Psoas muscle (tissue), 8 donors: ENCODE data around the gene GRIN2C. TPM values are rescaled to one million over a fixed set of nuclear protein-coding genes. Genes with fewer than 3 reads are reported as not detected.
A peak's percentile ranks its signal among the peaks of the same experiment; 100 is the strongest.

Source experiments
- ATAC-seq, 4 donors: fragments of 200-7000 bp; cut with Tn5 transposase; one replicate each; pipeline ENCODE4 v1.9.1; 2020; ENCODE audit warnings: moderate library complexity in 3 of 4, mild to moderate bottlenecking in 2 of 4
- DNase-seq, 2 donors: peaks; one replicate each; pipeline ENCODE4 v3.0.0-alpha.2; 2020
- H3K27ac ChIP-seq: fragments of 200-600 bp; one replicate; pipeline ENCODE4 v1.8.0; 2022
- H3K27me3 ChIP-seq, 3 donors: fragments of 200-600 bp in 1 of 3; one replicate each; pipeline versions ENCODE4 v1.6.1 to v1.8.0; 2013 to 2022; ENCODE audit warnings: low read length in 2 of 3, mild to moderate bottlenecking in 2 of 3, moderate library complexity in 1 of 3; ENCODE audit not compliant: insufficient read depth in 3 of 3
- H3K36me3 ChIP-seq, 2 donors: fragments of 200-600 bp in 1 of 2; one replicate each; pipeline versions ENCODE4 v1.6.1 to v1.8.0; 2013 to 2022; ENCODE audit warnings: low read depth in 1 of 2, mild to moderate bottlenecking in 1 of 2, moderate library complexity in 1 of 2; ENCODE audit not compliant: insufficient read depth in 1 of 2
- H3K4me1 ChIP-seq: fragments of 200-600 bp; one replicate; pipeline ENCODE4 v1.8.0; 2022
- H3K4me3 ChIP-seq: fragments of 200-600 bp; one replicate; pipeline ENCODE4 v1.8.0; 2022; ENCODE audit warnings: mild to moderate bottlenecking
- H3K9me3 ChIP-seq: fragments of 200-600 bp; one replicate; pipeline ENCODE4 v1.8.0; 2022
- CTCF ChIP-seq: fragments of 200-600 bp; IDR thresholded peaks from one replicate; pipeline ENCODE4 v1.8.0; 2022; ENCODE audit warnings: antibody characterized with exemption
- WGBS, 3 donors: extraction: QIAGEN DNeasy Blood & Tissue Kit; methylation state at CpG; one replicate each; pipeline versions ENCODE4 v1.1.6 to v1.1.7; 2013; 5-methylcytosine and 5-hydroxymethylcytosine counted together
- intact Hi-C, 2 donors: fragments of 100-400 bp; cut with DNase I; formaldehyde crosslinking; loops; one replicate each; pipeline versions ENCODE4 v1.11.0 to v1.14.2; 2022
- polyA plus RNA-seq, 3 donors: library from polyadenylated mRNA; stranded (reverse); fragments of 200-250 nt; gene quantifications; one replicate each; pipeline ENCODE4 v1.2.3, GENCODE V29; 2013
- total RNA-seq, 4 donors: library from RNA; stranded (reverse); fragmentation: NEBNext Ultra II Directional in 2 of 4; extraction: Animal tissue kit (Norgen Biotek cat#: 25700) in 2 of 4; gene quantifications; one replicate each; pipeline versions ENCODE4 v1.2.1 to v1.2.4, GENCODE V29; 2021 to 2023
- donor health status: healthy with polysubstance abuse.
- donor health status: DM: no; HTN: no; CAD: no; lungs with moderate emphysema.
- donor health status: Bipolar disorder and iron deficiency.
- donor health status: healthy.
- donor health status: DM: yes; HTN: yes; CAD: no.
- donor health status: DM: no; HTN: no; CAD: no.
- donor health status: DM: no; HTN: no; CAD: no.
- donor health status: DM: yes; HTN: yes; CAD: no.

The GRIN2C gene
- total and polyA plus RNA-seq, 7 donors = 0.06 to 0.74 (median 0.32) TPM

DNA sequence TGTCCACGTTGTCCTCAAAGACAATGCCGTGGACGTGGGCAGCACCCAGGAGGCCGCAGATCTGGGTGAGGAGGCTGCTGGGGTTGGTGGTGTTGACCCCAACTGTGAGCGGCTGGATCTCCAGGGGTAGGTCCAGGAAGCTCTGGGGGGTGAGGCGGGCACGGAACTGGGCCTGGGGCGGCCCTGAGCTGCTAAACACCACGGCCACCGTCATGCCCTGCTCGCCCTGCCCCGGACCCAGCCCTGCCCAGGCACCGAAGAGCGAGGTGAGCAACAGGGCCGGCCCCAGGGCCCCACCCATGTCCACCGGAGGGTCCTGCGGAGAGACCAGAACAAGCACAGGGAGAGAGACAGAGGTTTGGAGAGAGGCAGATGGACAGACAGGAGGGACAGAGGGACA lies 4.9 kb downstream of the GRIN2C start:
- no peak for TF ChIP-seq CTCF
- WGBS, 3 donors = 88 to 90% (median 89%) methylated on average over 15 to 17 of the region's 17 CpGs
- DNase-seq (no peak), ATAC-seq (no peak)
- H3K4me1 ChIP-seq = no peaks in the 10 kb centered on the region
- H3K36me3 ChIP-seq = no peaks in the 10 kb centered on the region
- no peak overlapping the region for H3K4me3 ChIP-seq
- intact Hi-C loops = no loop called here
- peaks cover 3 to 81% (median 17%) of the 10 kb centered on the region in 3 donors for H3K27me3 ChIP-seq
- no peaks in the 10 kb centered on the region for H3K9me3 ChIP-seq
- H3K27ac ChIP-seq = no peak overlapping the region

DNA sequence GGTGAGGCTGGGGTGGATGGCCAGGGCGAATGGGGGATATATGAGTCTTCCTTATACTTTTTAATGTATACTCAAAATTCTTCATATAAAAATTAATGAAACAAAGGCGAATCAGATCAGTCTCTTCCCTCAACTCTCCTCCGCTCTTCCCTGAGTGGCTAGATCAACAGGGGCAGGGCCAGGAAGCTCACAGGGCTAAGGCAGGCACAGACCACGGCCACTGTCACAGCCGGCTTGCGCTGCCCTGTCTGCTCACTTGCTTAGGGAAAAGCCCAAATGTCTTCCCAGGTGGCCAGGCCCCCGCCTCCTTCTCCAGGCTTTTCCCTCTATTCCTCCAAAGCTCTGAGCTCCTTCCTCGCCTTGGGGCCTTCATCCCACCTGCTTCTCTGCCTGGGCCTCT lies 6.0 kb downstream of the GRIN2C start:
- peaks cover 0 to 71% (median 12%) of the 10 kb centered on the region in 3 donors for H3K27me3 ChIP-seq
- H3K9me3 ChIP-seq = no peaks in the 10 kb centered on the region
- no peak for ATAC-seq
- TF ChIP-seq CTCF = no peak
- no peak overlapping the region for H3K4me3 ChIP-seq
- 82 to 91% (median 89%) methylated on average over 8 of the region's 8 CpGs for WGBS, 3 donors
- H3K36me3 ChIP-seq = no peaks in the 10 kb centered on the region
- no peaks in the 10 kb centered on the region for H3K4me1 ChIP-seq
- intact Hi-C loops = no loop called here
- no peak for DNase-seq
- no peak overlapping the region for H3K27ac ChIP-seq

DNA sequence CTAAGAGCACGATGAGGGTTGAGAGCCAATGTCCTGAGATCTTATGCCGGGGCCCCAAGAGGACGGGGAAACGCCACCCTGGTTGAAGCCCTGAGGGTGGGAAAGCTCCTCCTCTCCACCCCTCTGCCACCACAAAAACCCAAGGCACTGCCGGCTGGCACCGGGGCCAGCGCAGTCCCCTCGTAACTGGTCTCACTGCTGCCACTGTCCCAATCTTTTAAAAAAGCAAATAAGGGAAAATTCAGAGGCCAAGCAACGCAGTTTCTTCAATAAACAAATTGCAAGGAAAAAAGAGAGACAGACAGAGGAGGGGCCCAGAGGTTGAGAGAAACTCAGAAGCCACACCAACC lies 6.7 kb downstream of the GRIN2C start:
- Histone ChIP-seq H3K27me3 (peaks cover 0 to 67% (median 10%) of the 10 kb centered on the region in 3 donors), H3K9me3 (no peaks in the 10 kb centered on the region), H3K4me3 (no peak overlapping the region), H3K4me1 (no peaks in the 10 kb centered on the region), H3K36me3 (no peaks in the 10 kb centered on the region), H3K27ac (no peak overlapping the region)
- DNase-seq (no peak), ATAC-seq (no peak)
- no peak for TF ChIP-seq CTCF
- intact Hi-C loops = no loop called here
- 37 to 39% (median 38%) methylated on average over 9 of the region's 9 CpGs for WGBS, 3 donors

DNA sequence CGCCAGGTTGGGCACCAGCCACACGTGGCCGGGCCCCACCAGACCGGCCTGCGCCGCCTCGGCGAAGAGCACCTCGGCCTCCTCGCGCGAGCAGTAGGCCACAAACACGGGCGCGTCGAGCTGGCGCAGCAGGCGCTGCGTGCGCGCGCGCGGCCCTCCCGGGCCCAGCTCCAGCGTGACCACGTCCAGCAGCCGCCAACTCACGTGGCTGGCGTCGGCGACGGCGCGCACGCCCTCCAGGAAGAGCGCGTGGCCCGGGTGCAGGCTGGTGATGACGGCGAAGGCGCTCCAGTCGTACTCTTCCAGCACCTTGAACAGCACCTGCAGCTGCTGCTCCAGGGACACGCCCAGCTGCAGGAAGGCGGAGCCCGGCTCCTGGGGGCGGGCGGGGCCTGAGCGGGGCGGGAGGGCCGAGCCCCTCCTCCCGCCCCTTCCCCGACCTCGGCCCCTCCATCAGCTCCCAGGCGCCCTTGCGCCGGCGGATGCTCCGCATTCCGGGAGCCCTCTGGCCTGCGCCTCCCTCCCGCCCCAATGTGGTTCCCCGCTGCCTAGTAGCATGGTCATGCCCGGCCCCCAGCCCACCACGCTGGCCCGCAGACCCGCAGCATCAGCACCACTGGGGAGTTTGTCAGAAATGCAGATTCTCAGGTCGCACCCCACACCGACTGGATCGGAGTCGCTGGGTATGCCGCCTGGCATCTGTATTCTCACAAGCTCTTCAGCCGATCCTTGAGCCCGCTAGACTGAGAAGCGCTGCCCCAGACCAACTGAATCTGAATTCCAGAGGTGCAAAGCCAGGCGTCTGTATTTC lies 7.2 kb downstream of the GRIN2C start:
- peaks cover 0 to 62% (median 8%) of the 10 kb centered on the region in 3 donors for H3K27me3 ChIP-seq
- no peak overlapping the region for H3K27ac ChIP-seq
- TF ChIP-seq CTCF = no peak
- H3K9me3 ChIP-seq = no peaks in the 10 kb centered on the region
- H3K4me3 ChIP-seq = no peak overlapping the region
- H3K36me3 ChIP-seq = no peaks in the 10 kb centered on the region
- DNase-seq (no peak), ATAC-seq (peak in 1 of 4 donors; percentile 15)
- H3K4me1 ChIP-seq = no peaks in the 10 kb centered on the region
- intact Hi-C loops = no loop called here
- WGBS, 3 donors = 12 to 19% (median 12%) methylated on average over 54 to 76 of the region's 76 CpGs
